Activated CD8-positive, alpha-beta memory T cell treated with anti-CD3 and anti-CD28 coated beads for 36 hours (primary cell): Measurements from ENCODE around the gene CCDC158. TPM values are rescaled to one million over a fixed set of nuclear protein-coding genes. Genes with fewer than 3 reads are reported as not detected.

Experiments used
- CTCF ChIA-PET: fragments of 350-600 bp; sonication (Branson Sonifier 250); formaldehyde crosslinking; loops from one replicate; lab custom pipeline; 2021; ENCODE audit warnings: antibody characterized with exemption; lab: Charles Lee
- POLR2A ChIA-PET: fragments of 350-600 bp; sonication (Branson Sonifier 250); formaldehyde crosslinking; loops from one replicate; lab custom pipeline; 2021; ENCODE audit warnings: antibody characterized with exemption; lab: Charles Lee
- total RNA-seq, 2 experiments: library from RNA; stranded (reverse); gene quantifications; one replicate each; pipeline ENCODE4 v1.2.3, GENCODE V29; 2021

The CCDC158 gene
- total RNA-seq, 2 experiments from 2014 or later: not detected

GRCh38 chr4:76271248-76271647, 149.7 kb downstream of the CCDC158 start:
- POLR2A ChIA-PET: no interaction called here

GRCh38 chr4:76270244-76271175, 150.4 kb downstream of the CCDC158 start:
- ChIA-PET CTCF (interaction anchor here (1.5 kb wide), 1 partner anchor 91 kb away, joined by 4 read pairs; no protein-coding TSS in a partner anchor), POLR2A (no interaction called here)

More at GRCh38 chr4:76271248-76271647, 149.7 kb downstream of the CCDC158 start:
- CTCF ChIA-PET: no interaction called here

- CTCF ChIA-PET: interaction anchor here (1.0 kb wide), 1 partner anchor 88 kb away, joined by 3 read pairs; no protein-coding TSS in a partner anchor
Observed at GRCh38 chr4:76267811-76268210, 153.1 kb downstream of the CCDC158 start.

GRCh38 chr4:76266627-76267026, 154.3 kb downstream of the CCDC158 start:
- ChIA-PET POLR2A (no interaction called here), CTCF (no interaction called here)

More at GRCh38 chr4:76267811-76268210, 153.1 kb downstream of the CCDC158 start:
- POLR2A ChIA-PET: no interaction called here

- ChIA-PET POLR2A (no interaction called here), CTCF (no interaction called here)
Observed at GRCh38 chr4:76265631-76266218, 155.2 kb downstream of the CCDC158 start.

Other genes with a start within 250 kb of the CCDC158 start
- gene SCARB2, start 207.3 kb downstream of the CCDC158 start, total RNA-seq: 1 to 10 TPM; 4.1 to 5.1 TPM
- gene FAM47E, start 169.4 kb downstream of the CCDC158 start, total RNA-seq: not detected
- gene STBD1, start 114.4 kb downstream of the CCDC158 start, total RNA-seq: under 1 TPM; 0.21 to 0.40 TPM
- gene SHROOM3, start 14.1 kb upstream of the CCDC158 start, total RNA-seq: not detected